Activated T-helper 1 cell treated with anti-CD3 and anti-CD28 coated beads, Interleukin-12 subunit alpha, Interleukin-12 subunit beta, Interleukin-2, Interleukin-4 antibody, amounts not matched to agents 30 ng/mL and 10 ng/mL and 1 ng/mL, durations not matched to agents 14 hours and 24 hours and 36 hours (primary cell): ENCODE measurements around the gene WDR5. TPM values are rescaled to one million over a fixed set of nuclear protein-coding genes. Genes with fewer than 3 reads are reported as not detected.

Experiments used
- DNase-seq: peaks from one replicate; pipeline ENCODE4 v3.0.0; 2021; ENCODE audit warnings: low spot score
- H3K27ac Mint-ChIP-seq: one replicate; pipeline ENCODE4 v1.8.0; 2021; ENCODE audit warnings: mild to moderate bottlenecking, mixed read lengths
- H3K27me3 Mint-ChIP-seq: one replicate; pipeline ENCODE4 v1.8.0; 2022; ENCODE audit warnings: mild to moderate bottlenecking, moderate library complexity, mixed read lengths; ENCODE audit not compliant: insufficient read depth
- H3K36me3 Mint-ChIP-seq: one replicate; pipeline ENCODE4 v1.8.0; 2021; ENCODE audit warnings: low read depth, mixed read lengths
- H3K4me1 Mint-ChIP-seq: one replicate; pipeline ENCODE4 v1.8.0; 2021; ENCODE audit warnings: low read depth, mixed read lengths
- H3K4me3 Mint-ChIP-seq: one replicate; pipeline ENCODE4 v1.8.0; 2021; ENCODE audit warnings: mild to moderate bottlenecking, moderate library complexity, mixed read lengths
- H3K9me3 Mint-ChIP-seq: one replicate; pipeline ENCODE4 v1.8.0; 2021; ENCODE audit warnings: mixed read lengths
- intact Hi-C: fragments of 100-400 bp; cut with micrococcal nuclease; formaldehyde crosslinking; loops from one replicate; pipeline ENCODE4 v1.15.1; 2024
- total RNA-seq: library from RNA; stranded (reverse); gene quantifications from 2 replicates; pipeline ENCODE4 v1.2.3, GENCODE V29; 2022

WDR5 gene
- total RNA-seq, 1 donor from 2014 or later, result 71.3 TPM

- peaks cover 2% of the 10 kb centered on the region for H3K27me3 Mint-ChIP-seq
- H3K36me3 Mint-ChIP-seq, result no peaks in the 10 kb centered on the region
- DNase-seq, result no peak
- no peak overlapping the region for H3K4me3 Mint-ChIP-seq
- peaks cover 8% of the 10 kb centered on the region for H3K9me3 Mint-ChIP-seq
- intact Hi-C loops, result no loop called here
- peaks cover 18% of the 10 kb centered on the region for H3K4me1 Mint-ChIP-seq
- H3K27ac Mint-ChIP-seq, result peak overlapping the region; percentile 64
Observed at GRCh38 chr9:134182554-134183085, 46.7 kb downstream of the WDR5 start.

- Mint-ChIP-seq H3K27me3 (no peaks in the 10 kb centered on the region), H3K27ac (peak overlapping the region; percentile 48), H3K9me3 (peaks cover 8% of the 10 kb centered on the region), H3K36me3 (no peaks in the 10 kb centered on the region), H3K4me3 (no peak overlapping the region), H3K4me1 (peaks cover 18% of the 10 kb centered on the region)
- DNase-seq, result no peak
- intact Hi-C loops, result no loop called here
Observed at GRCh38 chr9:134185536-134186011, 49.7 kb downstream of the WDR5 start.

- H3K36me3 Mint-ChIP-seq, result no peaks in the 10 kb centered on the region
- no peak overlapping the region for H3K4me3 Mint-ChIP-seq
- no peak for DNase-seq
- peaks cover 8% of the 10 kb centered on the region for H3K9me3 Mint-ChIP-seq
- intact Hi-C loops, result no loop called here
- no peaks in the 10 kb centered on the region for H3K27me3 Mint-ChIP-seq
- peaks cover 18% of the 10 kb centered on the region for H3K4me1 Mint-ChIP-seq
- H3K27ac Mint-ChIP-seq, result no peak overlapping the region
Observed at GRCh38 chr9:134186471-134187109, 50.7 kb downstream of the WDR5 start.

GRCh38 chr9:134187110-134187531, 51.2 kb downstream of the WDR5 start:
- H3K36me3 Mint-ChIP-seq, result no peaks in the 10 kb centered on the region
- DNase-seq, result no peak
- peaks cover 13% of the 10 kb centered on the region for H3K4me1 Mint-ChIP-seq
- peaks cover 8% of the 10 kb centered on the region for H3K9me3 Mint-ChIP-seq
- intact Hi-C loops, result no loop called here
- H3K4me3 Mint-ChIP-seq, result no peak overlapping the region
- no peak overlapping the region for H3K27ac Mint-ChIP-seq
- no peaks in the 10 kb centered on the region for H3K27me3 Mint-ChIP-seq

- Mint-ChIP-seq H3K4me1 (peaks cover 6% of the 10 kb centered on the region), H3K36me3 (no peaks in the 10 kb centered on the region), H3K27ac (no peak overlapping the region), H3K27me3 (no peaks in the 10 kb centered on the region), H3K4me3 (no peak overlapping the region), H3K9me3 (peaks cover 1% of the 10 kb centered on the region)
- intact Hi-C loops, result no loop called here
- DNase-seq, result no peak
Observed at GRCh38 chr9:134187891-134188385, 52.1 kb downstream of the WDR5 start.

- H3K27me3 Mint-ChIP-seq, result no peaks in the 10 kb centered on the region
- H3K4me3 Mint-ChIP-seq, result no peak overlapping the region
- no peaks in the 10 kb centered on the region for H3K36me3 Mint-ChIP-seq
- intact Hi-C loops, result no loop called here
- H3K4me1 Mint-ChIP-seq, result peaks cover 6% of the 10 kb centered on the region
- no peak overlapping the region for H3K27ac Mint-ChIP-seq
- no peak for DNase-seq
- H3K9me3 Mint-ChIP-seq, result no peaks in the 10 kb centered on the region
Observed at GRCh38 chr9:134188386-134189144, 52.7 kb downstream of the WDR5 start.

- no peaks in the 10 kb centered on the region for H3K36me3 Mint-ChIP-seq
- no peak for DNase-seq
- H3K9me3 Mint-ChIP-seq, result no peaks in the 10 kb centered on the region
- H3K27ac Mint-ChIP-seq, result no peak overlapping the region
- no peaks in the 10 kb centered on the region for H3K27me3 Mint-ChIP-seq
- no peak overlapping the region for H3K4me3 Mint-ChIP-seq
- peaks cover 6% of the 10 kb centered on the region for H3K4me1 Mint-ChIP-seq
- intact Hi-C loops, result no loop called here
Observed at GRCh38 chr9:134189145-134189469, 53.2 kb downstream of the WDR5 start.

- Mint-ChIP-seq H3K36me3 (no peaks in the 10 kb centered on the region), H3K27me3 (no peaks in the 10 kb centered on the region), H3K4me1 (peaks cover 6% of the 10 kb centered on the region), H3K4me3 (no peak overlapping the region), H3K27ac (no peak overlapping the region), H3K9me3 (no peaks in the 10 kb centered on the region)
- no peak for DNase-seq
- intact Hi-C loops, result no loop called here
Observed at GRCh38 chr9:134189470-134190231, 53.8 kb downstream of the WDR5 start.

GRCh38 chr9:134190232-134191121, 54.6 kb downstream of the WDR5 start:
- Mint-ChIP-seq H3K27me3 (no peaks in the 10 kb centered on the region), H3K36me3 (no peaks in the 10 kb centered on the region), H3K9me3 (no peaks in the 10 kb centered on the region), H3K4me1 (peaks cover 7% of the 10 kb centered on the region), H3K27ac (no peak overlapping the region), H3K4me3 (no peak overlapping the region)
- intact Hi-C loops, result no loop called here
- DNase-seq, result no peak

- intact Hi-C loops, result no loop called here
- Mint-ChIP-seq H3K36me3 (no peaks in the 10 kb centered on the region), H3K4me1 (peaks cover 7% of the 10 kb centered on the region), H3K27me3 (no peaks in the 10 kb centered on the region), H3K9me3 (no peaks in the 10 kb centered on the region), H3K27ac (no peak overlapping the region), H3K4me3 (no peak overlapping the region)
- DNase-seq, result no peak
Observed at GRCh38 chr9:134191455-134192209, 55.8 kb downstream of the WDR5 start.

- Mint-ChIP-seq H3K9me3 (no peaks in the 10 kb centered on the region), H3K36me3 (no peaks in the 10 kb centered on the region), H3K27me3 (peaks cover 2% of the 10 kb centered on the region), H3K4me1 (peaks cover 7% of the 10 kb centered on the region), H3K4me3 (no peak overlapping the region), H3K27ac (no peak overlapping the region)
- intact Hi-C loops, result no loop called here
- DNase-seq, result no peak
Observed at GRCh38 chr9:134192311-134192950, 56.5 kb downstream of the WDR5 start.
